Measurements from ENCODE around the gene CORO1C. TPM values are rescaled to one million over a fixed set of nuclear protein-coding genes. Genes with fewer than 3 reads are reported as not detected.

The CORO1C gene
- total and polyA plus RNA-seq, 9 of the 15 experiments (the other 6 are each of a cell fraction or from before 2014, with no cell fraction given) = 55.2 to 280 (median 150) TPM

GRCh38 chr12:108728820-108729611 lies 2.3 kb downstream of the CORO1C start:
- Histone ChIP-seq H3K9me3 (replicated peaks; ENCODE audit: control insufficient read depth, insufficient read depth, low read depth, low read length) (no peaks in the 10 kb centered on the region), H3K4me1 (replicated peaks in 1 of 2; ENCODE audit: control insufficient read depth in 2 of 2, insufficient read depth in 2 of 2, low read length in 2 of 2) (peaks cover 23 to 45% of the 10 kb centered on the region in 2 experiments), H3K4me2 (ENCODE audit: insufficient read depth, low read length) (peak overlapping the region; percentile 93), H3K36me3 (ENCODE audit: control insufficient read depth, insufficient read depth, low read length) (peaks cover 27% of the 10 kb centered on the region), H3K27me3 (ENCODE audit: control insufficient read depth in 2 of 2, insufficient read depth in 2 of 2, low read length in 2 of 2) (no peaks in the 10 kb centered on the region), H3K9ac (ENCODE audit: insufficient read depth in 1 of 2, low read depth in 2 of 2, low read length in 2 of 2) (peak overlapping the region in 1 of 2 experiments; percentile 89; a peak in 3 of 4 replicates), H3K27ac (ENCODE audit: extremely low read depth, low read depth, low read length) (peak overlapping the region; percentile 93), H2AFZ (ENCODE audit: low read depth, low read length) (no peak overlapping the region), H4K20me1 (replicated peaks; ENCODE audit: control insufficient read depth, insufficient read depth, low read length) (peaks cover 33% of the 10 kb centered on the region), H3K79me2 (ENCODE audit: control insufficient read depth, insufficient read depth, low read length) (peaks cover 74% of the 10 kb centered on the region), H3K4me3 (peak overlapping the region; percentile 89), H3K9me1 (ENCODE audit: control insufficient read depth, insufficient read depth, low read length) (no peaks in the 10 kb centered on the region)
- FAIRE-seq (no peak), DNase-seq (ENCODE audit: extremely low read depth in 1 of 4, low spot score in 3 of 4) (no peak), ATAC-seq (no peak)
- no TSS peak for BruUV-seq (replicated peaks)
- intact Hi-C loops (cut with micrococcal nuclease) (loop anchor here (2.0 kb wide), 2 partner anchors 28 to 38 kb away; no protein-coding TSS in a partner anchor), in situ Hi-C loops (cut with MboI) (no loop called here)
- under 1% methylated on average over 9 of the region's 9 CpGs for WGBS (ENCODE audit: insufficient coverage, low coverage, missing lambda C conversion rate)
- POLR2A ChIA-PET = interaction anchor here (0.8 to 1.6 kb wide), 4 partner anchors 9 to 26 kb away, joined by 3 to 6 read pairs (median 4); no protein-coding TSS in a partner anchor
- CTCF ChIA-PET (ENCODE audit: low intra/inter-chr PET ratio) = no interaction called here
- TF ChIP-seq, protein P1, sequence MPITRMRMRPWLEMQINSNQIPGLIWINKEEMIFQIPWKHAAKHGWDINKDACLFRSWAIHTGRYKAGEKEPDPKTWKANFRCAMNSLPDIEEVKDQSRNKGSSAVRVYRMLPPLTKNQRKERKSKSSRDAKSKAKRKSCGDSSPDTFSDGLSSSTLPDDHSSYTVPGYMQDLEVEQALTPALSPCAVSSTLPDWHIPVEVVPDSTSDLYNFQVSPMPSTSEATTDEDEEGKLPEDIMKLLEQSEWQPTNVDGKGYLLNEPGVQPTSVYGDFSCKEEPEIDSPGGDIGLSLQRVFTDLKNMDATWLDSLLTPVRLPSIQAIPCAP (CRISPR knock-in tag; IDR thresholded peaks at IDR 0.05; ENCODE audit: borderline replicate concordance) = no peak
- no peak for TF ChIP-seq DACH1 (IDR thresholded peaks at IDR 0.05; ENCODE audit: partially characterized antibody)
- TF ChIP-seq MLX (CRISPR knock-in tag; conservative IDR thresholded peaks at IDR 0.05) = 0 out of 4 replicates have a peak, but pooled peaks of 1 of the 2 experiments have one; percentile 40
- 0 out of 2 replicates have a peak, but pooled peaks have one; percentile 15 for TF ChIP-seq MIER1 (IDR thresholded peaks at IDR 0.05; ENCODE audit: low read depth)
- TF ChIP-seq ZNF175 (CRISPR knock-in tag; IDR thresholded peaks at IDR 0.05; ENCODE audit: low read depth) = no peak
- no peak for TF ChIP-seq CREM (IDR thresholded peaks at IDR 0.05; ENCODE audit: low read depth)
- no peak for TF ChIP-seq ARNT (IDR thresholded peaks at IDR 0.05)
- 0 out of 2 replicates have a peak, but pooled peaks have one; percentile 15 for TF ChIP-seq MAFG (tag; conservative IDR thresholded peaks at IDR 0.05)
- peak in 1 of 2 experiments; percentile 14; a peak in 1 of 4 replicates for TF ChIP-seq MLLT1 (IDR thresholded peaks at IDR 0.05)
